Islet precursor cell (in vitro differentiated cells): ENCODE data around the gene PIGS.

ENCODE experiments used
- DNase-seq: peaks from one replicate; pipeline ENCODE4 v3.0.0-alpha.2; 2018

PIGS gene

DNA sequence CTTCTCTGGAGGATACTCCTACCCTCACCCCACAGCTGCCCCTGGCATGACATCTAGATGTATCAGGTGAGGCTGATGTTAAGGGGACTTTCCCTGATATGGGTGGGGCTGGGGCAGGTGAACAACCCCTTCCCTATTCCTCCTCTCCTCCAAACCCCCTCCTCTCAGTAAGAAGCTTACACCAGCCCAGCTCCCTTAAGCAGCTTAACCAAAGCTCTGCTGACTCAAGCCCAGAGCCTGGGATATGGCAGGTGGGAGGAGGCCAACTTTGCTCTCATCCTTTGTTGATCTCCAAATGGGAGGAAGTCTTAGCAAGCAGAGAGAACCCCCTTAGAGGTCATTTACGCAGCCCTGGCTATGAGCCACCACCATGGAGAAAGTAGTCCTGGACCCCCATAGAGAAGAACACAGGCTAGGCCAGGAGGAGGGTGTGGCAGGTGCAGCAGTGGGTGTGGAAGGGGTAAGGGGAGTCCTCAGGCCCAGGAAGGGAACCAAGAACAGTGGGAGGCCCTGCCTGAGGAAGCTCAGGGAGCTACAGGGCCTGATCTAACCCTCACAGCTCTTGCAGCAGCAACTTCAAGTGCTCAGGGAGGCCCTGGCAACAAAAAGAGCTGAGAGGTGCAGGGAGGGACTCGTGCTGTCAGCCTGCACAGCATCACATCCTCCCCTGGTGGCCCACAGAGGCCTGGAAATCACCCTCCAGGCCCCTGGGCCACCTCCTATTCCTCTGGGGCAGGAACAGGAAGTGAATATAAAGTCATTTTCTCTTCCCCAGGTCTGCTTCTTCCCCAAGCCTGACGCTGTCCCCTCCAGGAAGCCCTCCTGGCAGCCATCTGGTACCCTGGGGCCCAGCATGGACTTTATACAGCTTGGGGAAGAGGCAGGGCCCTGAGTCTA is 21.8 kb downstream of the PIGS start:
- DNase-seq: no peak

DNA sequence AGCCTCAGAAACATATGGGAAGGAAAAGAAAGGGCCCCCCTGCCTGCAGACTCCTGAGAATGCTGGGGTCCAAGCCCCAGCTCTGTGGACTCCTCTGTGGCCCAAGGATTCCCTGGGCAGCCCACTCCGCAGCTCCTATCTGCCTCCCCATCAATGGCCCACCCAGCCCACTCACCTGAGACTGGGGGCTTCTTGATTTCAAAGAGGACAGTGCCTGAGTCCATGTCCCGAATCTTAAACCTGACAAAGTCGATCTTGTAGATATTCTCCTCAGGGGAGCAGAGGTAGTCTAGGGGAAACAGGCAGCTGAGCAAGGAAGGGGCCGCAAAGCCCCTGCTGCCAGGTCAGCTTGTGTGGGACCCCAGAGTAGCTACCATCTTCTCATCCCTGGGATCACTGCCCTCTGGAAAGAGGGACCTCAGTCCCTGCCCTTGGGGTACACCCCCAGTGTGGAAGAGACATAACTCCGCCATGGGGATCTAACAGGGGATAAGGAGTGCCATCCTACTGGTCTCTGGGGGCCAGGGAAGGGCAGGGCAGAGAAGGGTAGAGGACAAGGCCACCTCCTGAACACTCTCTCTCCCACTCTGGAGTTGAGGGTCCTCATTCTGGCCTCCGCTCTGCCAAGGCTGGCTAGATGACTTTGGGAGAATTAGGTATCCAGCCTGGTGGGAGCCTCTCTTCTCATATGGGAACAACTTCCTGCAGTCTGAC is 22.8 kb downstream of the PIGS start:
- no peak for DNase-seq

DNA sequence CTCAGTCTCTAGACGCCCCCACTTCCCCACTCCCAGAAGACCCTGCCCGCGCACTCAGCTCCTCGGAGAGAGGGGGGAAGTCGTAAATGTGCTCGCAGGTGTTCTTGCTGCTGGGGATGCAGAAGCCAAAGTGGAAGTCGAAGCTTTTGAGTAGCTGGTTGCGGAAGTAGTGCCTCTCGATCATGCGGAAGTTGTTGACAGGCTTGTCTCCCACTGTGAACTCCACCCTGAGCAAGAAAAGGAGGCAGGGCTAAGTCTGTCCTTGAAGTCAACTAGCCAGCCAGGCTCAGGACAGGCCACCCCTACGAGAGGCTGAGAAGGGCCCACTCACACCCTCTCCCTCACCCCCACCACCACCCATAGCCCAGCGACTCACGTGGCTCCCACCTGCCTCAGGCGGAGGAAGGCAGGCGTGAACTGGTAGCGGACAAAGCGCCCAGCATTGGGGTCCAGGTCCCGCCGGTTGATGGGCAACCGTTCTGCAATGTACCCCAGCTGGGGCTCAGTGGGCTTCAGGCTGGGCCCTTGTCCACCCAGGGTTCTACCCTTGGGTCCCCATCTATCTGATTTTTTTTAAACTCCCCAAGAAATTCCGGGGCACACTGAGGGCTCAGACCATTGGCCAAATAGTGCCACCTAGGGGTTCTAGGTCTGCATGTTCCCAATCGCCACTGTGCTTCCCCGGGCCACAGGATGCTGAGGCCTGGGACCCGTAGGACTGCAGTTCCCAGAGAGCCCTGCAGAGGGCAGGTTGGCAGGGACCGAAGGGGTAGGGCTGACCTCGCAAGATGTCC is 23.5 kb downstream of the PIGS start:
- DNase-seq: peak; percentile 91

DNA sequence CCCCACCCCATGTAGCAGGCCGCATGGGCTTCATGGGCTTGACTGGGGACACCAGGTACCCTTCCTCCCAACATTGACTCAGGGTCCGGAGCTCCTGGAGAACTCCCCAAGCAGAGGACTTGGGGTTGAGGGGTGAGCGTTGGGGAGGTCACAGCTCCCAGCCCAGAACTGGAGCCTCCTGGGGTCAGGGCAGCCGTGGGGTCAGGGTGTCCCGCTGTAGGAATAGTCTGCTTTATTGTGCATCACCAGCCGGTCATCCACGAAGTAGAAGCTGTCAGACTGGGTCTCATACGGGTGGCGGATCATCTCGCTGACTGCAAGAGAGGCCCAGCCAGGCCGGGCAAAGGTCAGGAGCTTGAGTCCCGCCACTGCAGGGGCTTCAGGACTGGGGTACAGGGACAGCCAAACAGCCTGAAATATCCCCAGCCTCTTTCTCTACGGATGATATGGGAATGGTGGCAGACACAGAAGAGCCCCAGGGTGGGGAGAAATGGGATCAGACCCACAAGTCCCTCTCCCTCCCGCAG is 24.2 kb downstream of the PIGS start:
- DNase-seq: no peak

GRCh38 chr17:28545787-28546415 is 25.4 kb downstream of the PIGS start:
- no peak for DNase-seq

GRCh38 chr17:28545141-28545503 is 26.2 kb downstream of the PIGS start:
- no peak for DNase-seq

- no peak for DNase-seq
Measured at GRCh38 chr17:28544402-28545140, 26.8 kb downstream of the PIGS start.

DNA sequence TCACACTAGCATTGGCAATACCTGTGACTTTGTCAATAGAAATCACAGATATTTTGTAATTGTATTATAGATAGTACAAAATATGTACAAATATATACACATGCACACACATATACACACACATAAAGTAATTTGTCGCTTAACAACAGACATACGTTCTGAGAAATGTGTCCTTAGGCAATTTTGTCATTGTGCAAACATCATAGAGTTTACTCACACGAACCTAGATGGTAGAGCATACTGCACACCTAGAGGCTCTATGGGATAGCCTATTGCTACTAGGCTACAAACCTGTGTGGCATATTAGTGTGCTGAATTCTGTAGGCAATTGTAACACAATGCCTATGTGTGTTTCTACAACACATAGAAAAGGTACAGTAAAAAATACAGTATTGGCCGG is 29.9 kb downstream of the PIGS start:
- DNase-seq: no peak

DNA sequence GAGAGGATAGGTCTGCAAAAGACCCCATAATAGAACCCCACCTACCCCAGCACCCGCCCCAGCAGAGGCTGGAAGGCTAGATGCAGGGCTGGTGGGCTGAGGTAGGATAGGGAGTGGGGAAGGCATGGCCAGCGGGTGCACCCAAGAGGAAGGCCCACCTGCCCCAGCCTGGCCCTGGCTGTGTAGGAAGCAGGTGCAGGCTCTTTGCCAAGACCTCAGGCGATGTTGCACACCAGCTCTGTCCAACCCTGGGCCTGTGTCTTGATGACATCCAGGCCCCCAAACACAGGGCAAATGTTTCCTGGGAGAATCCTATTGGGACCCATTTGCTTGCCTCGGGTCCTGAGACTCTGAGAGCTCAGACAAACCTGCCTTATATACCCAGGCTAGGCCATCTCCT is 31.1 kb downstream of the PIGS start:
- DNase-seq: no peak

- DNase-seq: no peak
Measured at GRCh38 chr17:28538296-28538895, 32.9 kb downstream of the PIGS start.

- DNase-seq: no peak
Measured at GRCh38 chr17:28537219-28537610, 34.1 kb downstream of the PIGS start.

- no peak for DNase-seq
Measured at GRCh38 chr17:28536532-28537218, 34.6 kb downstream of the PIGS start.

DNA sequence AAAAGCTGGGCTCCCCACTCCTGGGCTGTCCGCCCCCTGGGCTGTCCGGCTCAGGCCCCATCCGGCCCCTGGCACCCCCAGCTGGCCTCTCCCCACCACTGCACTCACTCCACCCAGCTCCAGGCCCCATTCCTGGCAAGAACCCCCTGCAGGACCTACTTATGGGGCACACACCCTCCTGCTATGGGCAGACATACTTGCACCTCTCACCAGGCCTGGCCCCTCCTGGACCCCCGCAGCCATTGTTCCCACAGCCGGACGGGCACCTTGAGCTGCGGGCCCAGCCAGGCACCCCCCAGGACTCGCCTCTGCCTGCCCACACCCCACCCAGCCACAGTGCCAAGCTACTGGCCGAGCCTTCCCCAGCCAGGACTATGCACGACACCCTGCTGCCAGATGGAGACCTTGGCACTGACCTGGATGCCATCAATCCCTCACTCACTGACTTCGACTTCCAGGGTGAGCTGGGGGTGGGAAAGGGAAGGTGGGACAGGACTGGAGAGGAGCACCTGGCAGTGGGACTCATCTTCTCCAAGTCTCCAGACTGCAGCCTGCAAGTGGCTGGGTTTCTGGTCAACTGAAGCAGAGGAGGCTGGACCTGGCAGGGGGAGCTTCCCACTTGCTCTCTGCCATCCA is 36.5 kb downstream of the PIGS start:
- no peak for DNase-seq

GRCh38 chr17:28533091-28533807 is 38.1 kb downstream of the PIGS start:
- DNase-seq: no peak

DNA sequence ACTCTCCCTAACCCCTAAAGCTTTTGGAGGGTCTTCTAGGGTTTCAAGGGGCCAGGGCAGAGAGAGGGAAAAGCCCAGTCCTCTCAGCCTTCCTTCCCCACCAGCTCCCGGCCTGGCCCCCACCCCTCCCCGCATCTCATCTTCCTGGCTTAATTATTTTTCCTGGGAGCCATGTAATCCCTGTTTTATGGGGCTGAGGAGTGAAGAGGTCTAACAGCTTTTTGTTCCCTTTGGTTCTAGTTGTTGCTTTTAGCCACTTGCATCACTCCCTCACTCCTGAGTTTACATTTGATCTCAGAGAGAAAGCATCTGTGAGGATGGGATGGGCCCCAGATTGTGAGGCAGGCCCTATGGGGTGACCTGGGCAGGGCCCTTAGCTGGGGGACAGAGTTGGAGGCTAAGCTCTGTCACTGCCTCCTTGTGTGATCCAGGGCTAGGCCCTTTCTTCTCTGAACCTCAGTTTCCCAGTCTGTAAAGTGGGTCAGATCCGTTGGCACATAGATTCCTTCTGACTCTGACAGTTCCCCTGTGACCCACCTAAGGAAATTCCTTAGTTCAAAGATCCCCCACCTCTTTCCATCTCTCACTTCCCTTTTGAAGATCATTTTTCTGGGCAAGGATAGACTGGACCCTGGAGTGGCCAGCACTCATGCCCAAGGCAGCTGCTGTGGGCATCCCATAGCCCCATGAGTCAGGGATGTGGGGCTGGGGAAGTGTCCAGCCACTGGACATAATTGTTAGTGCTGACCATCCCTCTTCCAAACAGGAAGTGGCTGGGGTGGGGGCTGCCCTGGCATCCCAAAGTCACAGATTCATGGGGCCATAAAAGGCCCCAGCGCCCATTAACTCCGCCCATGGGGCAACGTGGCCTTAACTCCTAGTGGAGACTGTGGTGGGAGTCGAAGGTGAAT is 39.0 kb downstream of the PIGS start:
- no peak for DNase-seq

DNA sequence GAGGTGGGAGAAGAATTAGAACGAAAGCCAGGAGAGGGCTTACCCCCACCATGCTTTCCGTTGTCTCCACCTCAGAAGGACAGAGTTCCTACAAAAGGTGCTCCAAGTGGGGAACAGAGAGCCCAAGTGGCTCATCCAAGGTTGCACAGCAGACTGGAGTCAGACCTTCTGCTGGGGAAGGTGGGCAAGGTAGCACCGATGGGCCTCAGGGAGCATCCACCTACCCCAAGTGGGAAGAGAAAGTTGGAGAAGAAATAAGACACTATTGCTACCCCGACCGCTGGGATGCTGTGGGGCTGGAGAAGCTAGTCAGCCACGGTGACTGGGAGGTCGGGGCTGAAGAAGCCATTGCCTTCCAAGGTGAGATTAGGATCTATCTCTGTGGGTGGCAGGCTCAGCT is 40.4 kb downstream of the PIGS start:
- DNase-seq: no peak

DNA sequence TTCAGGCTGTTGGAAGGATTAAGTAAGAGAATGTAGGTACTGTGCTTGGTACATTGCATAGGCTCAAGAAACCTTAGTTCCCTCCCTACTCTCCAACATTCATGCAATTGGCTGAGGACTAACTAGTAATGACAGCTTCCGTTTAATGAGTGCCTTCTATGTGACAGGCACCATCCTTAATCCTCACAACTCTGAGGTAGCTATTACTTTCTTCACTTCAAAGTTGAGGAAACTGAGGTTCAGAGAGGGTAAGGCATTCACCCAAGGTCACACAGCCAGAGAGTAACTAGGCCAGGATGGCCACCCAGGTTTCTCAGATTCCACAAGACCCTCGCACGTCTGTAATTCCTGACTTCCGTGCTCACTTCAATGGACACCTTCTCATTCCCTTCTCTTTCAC is 41.1 kb downstream of the PIGS start:
- DNase-seq: no peak

GRCh38 chr17:28529013-28529400 is 42.3 kb downstream of the PIGS start:
- no peak for DNase-seq
